Sciatic nerve (tissue), 2 donors: ENCODE measurements around the gene STK25. TPM values are rescaled to one million over a fixed set of nuclear protein-coding genes. Genes with fewer than 3 reads are reported as not detected.
"Not testable (repeated sequence)": the region's sequence is repeated elsewhere in the genome, so short reads cannot be mapped to it uniquely, and the experiment has no call there.

Source experiments
- ATAC-seq: fragments of 200-7000 bp; cut with Tn5 transposase; one replicate; pipeline ENCODE4 v1.9.1; 2020; ENCODE audit warnings: mild to moderate bottlenecking, moderate library complexity
- DNase-seq: peaks from one replicate; pipeline ENCODE4 v3.0.0-alpha.2; 2020; ENCODE audit warnings: low spot score
- intact Hi-C: fragments of 100-400 bp; cut with DNase I; formaldehyde crosslinking; loops from one replicate; pipeline ENCODE4 v1.14.2; 2022
- total RNA-seq: library from RNA; stranded (reverse); fragmentation: NEBNext Ultra II Directional; extraction: Animal tissue kit (Norgen Biotek cat#: 25700); gene quantifications from one replicate; pipeline ENCODE4 v1.2.1, GENCODE V29; 2021
- donor health status: DM: no; HTN: no; CAD: no.
- donor health status: DM: no; HTN: no; CAD: no.

The STK25 gene
- total RNA-seq, 1 donor from 2014 or later, result 125 TPM

DNA sequence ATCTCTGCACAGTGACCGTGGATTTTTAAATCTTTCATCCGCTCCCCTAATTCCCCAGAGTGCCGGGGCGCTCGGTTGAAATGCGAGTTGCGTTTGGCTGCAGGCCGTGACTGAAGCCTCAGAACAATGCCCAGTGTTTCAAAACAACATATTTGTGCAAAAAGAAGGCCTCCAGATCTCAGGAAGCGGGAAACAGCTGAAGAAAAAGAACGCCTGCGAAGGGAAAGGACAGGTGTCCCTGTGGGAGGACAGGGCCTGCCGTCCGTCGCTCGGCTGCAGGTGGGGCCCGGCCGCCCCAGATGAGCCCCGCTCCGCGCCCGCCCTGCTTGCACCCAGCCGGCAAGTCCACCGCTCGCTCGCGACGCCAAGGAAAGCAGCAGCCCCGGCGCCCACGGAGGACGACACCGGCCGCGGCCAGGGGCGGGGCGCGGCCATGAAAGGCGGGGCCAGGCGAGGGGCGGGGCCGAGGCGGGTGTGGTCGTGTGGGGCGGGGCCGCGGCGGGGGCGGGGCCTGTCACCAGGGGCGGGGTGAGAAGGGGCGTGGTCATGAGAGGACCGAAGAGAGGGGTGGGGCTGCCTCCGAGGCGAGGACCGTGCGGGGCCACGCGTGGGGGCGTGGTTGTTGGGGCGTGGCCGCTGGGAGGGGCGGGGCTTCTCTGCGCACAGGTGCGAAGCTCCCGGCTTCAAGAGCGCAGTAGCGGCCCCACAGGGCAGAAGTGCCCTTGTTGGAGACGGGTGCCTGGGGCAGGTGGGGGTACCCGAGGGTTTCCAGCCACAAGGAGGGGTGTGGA lies 32.6 kb upstream of the STK25 start:
- intact Hi-C loops, result no loop called here
- DNase-seq (peak; percentile 78), ATAC-seq (peak; percentile 87)

DNA sequence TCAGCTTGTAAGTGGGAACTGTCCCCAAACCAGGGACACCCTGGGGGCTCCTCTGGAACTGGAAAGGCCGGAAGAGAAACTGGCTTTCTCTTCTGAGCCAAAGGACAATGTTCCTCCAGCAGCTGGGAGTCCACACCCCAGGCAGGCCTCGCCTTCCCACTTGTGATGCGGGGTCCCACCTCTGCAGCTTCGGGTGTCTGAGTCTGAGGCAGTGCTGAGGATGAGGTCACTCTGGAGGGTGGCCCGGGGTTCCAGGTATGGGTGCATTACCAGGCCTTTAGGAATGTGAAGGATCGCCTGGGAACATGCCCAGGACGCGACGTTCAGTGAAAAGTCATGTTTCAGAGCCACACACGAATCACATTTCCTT lies 32.0 kb upstream of the STK25 start:
- intact Hi-C loops, result no loop called here
- no peak for ATAC-seq

DNA sequence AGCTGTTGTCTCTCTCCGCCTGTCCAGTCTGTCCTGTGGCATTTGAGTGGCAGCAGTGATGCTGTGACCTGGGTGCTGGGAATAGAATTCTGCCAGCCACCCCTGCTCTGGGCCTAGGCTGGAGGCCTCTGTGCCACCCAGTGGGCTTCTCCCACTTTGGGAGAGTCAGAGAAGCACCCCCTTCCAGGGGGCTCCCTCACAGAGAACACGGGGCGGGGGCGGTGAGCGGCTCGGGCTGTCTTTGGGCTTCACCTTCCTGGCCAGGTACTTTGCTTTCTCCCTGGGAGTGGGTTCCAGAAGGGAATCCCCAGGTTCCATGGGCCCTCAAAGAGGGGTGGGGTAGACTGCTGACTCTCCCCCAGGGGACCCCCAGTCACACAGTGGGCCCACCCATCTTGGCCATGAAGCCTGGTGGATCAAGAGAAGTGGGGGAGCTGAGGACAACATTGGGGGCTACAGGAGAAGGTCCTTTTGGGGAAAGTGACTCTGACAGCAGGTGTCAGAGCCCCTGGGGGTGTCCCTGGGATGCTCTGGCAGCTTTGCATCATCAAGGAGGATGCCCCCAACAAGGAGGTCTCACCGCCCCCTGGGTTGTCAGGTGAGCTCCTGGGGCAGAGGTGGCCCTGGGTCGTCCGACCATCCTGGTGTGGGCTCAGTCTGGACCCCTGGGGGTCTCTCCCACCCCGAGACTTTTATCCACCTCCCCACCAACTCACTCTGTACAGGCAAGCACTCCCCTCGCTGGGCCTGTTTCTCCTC lies 31.4 kb upstream of the STK25 start:
- no peak for ATAC-seq
- intact Hi-C loops, result no loop called here

More for the DNA sequence above, 32.0 kb upstream of the STK25 start:
- DNase-seq, result no peak

DNA sequence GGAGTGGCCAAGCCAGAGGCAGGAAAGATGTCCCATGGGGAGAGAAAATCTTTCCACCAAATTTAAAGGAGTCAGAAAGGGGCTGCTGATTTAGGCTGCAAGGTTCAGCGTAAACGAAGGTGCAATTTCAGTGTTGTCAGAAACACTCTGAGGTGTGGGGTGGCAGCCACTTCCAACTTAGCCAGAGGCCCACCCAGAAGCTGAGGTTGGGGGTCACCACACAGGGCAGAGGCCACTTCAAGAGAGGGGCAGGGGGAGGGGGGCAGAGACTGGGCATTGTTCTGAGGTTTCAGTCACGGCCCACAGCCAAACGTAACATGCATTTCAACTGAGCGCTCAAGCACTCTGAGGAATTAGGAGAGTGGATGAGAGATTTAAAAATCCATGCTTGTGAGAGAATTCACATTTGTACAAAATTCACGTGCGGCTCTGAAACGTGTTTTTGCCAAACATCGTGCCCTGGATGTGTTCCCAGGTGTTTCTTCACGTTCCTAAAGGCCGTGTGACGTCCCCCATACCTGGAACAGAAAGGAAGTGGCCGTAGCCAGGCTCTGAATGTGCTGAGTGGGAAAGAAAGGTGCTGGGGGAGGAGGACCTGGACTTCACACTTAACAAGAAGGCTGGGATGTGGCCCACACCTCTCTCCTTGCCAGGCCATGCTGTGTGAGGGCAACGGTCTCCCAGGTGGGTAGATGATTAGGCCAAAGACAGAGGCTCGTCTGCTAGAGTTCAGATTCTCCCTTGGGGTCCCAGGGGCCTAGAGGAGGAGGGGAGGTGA lies 30.6 kb upstream of the STK25 start:
- DNase-seq (no peak), ATAC-seq (no peak)
- intact Hi-C loops, result no loop called here

More for the DNA sequence above, 31.4 kb upstream of the STK25 start:
- no peak for DNase-seq

DNA sequence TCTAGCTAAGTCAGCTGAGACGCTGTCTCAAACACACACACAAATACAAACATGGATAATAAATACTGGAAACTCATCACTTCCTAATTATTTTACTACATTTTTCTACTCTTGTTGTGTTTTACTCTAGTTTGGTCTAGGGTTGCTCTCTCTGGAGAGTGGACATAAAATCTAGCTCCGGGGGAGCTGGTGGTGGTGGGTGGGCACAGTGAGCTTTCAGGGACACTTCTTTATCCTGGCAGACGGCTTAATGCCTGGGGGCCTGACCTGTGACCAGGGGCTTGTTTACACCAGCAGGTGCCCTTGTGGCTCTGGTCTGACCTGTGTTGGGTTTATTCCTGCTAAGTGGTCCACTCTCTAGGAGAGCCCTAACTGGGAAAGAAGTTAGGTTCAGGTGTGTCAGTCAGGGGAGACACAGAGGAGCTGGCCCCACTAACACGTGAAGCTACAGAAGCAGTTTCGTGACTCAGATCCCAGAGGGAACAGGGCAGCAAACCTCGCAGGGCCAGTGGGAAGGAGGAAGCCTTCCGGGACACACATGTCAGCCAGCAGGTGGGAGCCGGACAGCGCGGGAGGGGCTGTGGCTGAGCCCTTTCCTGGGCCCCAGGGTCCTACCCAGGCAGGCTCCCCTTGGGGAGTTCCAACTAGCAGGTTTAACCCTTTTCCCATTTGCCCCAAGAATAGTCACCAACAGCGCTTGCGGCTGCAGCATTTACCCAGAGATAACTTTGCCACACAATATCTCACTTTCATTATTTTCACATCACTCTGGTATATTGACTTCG lies 27.7 kb upstream of the STK25 start:
- ATAC-seq (no peak), DNase-seq (no peak)
- intact Hi-C loops, result no loop called here

DNA sequence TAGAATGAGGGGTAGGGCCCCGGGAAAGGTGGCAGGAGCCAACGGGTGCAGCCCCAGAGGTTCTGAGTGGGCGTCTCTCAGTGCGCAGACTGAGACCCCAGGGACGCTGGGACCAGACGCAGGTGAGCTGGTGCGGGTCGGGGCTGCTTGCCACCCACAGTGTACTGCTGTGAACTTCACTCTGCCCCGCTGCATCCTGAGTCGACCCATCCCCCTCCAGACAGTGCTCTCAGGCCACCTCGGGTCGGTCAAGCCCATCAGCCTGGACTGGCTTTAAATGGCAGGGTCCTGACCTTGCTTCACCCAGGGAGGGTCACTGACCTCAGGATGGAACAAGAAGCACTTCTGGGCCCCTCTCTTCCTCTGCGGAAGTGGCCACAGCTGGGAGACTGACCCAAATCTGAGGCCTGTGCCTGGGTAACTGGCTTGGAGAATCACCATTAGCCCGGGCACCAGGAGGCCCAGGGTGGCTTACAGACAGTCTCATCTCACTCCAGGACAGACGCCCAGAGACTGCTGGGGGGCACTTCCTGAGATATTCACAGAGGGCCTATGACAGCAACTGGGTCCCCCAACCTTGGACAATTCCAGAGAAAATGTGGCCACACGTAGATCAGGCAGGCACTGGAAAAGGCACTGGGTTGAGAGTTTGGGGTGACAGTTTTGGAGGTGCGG lies 26.5 kb upstream of the STK25 start:
- DNase-seq, result no peak

DNA sequence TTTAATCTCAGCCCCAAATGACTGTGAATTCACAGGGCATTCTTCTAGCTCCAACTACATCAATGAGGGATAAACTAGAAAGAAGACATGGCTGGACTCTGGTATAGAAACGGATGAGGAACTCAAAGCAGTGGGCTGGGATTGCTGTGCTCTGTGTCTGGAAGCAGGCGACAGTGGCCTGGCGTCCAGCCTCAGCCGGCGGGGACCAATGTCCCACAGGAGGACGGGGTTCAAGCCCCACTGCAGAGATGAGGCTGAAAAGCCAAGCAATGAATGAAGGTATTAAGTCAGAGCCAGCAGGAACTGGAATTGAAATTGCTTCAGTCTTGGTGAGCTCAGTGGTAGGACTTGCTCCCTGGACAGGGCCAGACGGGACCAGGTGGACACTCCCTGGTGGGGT lies 25.9 kb upstream of the STK25 start:
- ATAC-seq (no peak), DNase-seq (no peak)
- intact Hi-C loops, result no loop called here

More for the DNA sequence above, 26.5 kb upstream of the STK25 start:
- intact Hi-C loops, result no loop called here
- no peak for ATAC-seq

DNA sequence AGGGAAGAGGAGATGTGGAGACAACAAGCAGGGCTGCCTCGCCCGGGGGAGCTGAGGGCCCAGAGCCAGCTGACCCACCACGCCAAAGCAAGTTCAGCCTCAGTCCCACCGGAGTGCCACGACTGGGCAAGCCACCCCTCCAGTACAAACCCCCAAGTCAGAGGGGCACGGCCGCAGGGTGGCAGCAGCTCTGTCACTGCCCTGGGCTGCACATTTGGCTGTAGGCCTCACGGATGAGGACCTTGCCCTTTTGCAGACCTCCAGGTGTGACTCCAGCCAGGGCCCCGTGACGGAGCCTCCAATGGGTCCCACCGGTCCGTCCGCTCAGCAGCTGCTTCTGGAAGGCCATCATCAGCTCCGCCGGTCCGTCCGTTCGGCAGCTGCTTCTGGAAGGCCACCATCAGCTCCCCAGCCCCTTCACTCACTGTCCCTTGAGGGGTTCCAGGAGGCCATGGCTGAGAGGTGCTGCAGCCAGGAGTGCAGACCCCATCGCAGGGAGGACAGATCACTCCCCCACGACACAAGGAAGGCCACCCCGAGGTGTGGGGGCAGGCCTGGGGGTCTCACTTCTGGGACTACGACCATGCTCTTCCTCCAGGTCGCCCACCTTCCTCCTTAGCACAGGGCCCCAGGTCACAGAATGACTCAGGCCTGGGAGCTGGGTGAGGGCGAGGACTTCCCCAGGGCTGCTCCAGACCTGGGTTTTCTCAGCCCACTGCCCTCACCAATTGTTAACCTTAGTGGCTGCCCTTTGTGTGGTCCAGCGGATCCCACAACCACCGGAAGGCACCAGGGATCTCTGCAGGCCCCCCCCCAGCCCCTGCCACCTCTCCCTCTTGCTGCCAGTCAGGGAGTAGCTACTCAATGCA lies 24.6 kb upstream of the STK25 start:
- DNase-seq, result no peak
- ATAC-seq, result no peak

DNA sequence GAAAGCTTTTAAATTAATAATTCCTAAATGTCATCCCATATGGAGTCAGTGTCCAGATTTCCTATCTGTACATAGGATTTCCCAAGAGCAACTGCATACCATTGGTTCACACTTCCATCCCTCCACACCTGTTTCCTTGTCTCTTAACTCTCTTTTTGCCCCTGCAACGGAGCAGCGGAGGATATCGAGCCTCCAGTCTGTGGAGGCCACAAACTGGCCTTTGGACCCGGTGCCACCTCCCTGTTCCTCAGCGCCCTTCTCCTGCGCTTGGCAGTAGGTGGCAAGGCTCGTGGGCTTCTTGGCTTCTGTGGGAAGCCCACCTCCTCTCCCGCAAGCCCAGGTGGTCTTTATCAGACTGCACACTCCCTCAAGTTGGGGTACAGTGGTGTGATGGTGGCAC lies 23.8 kb upstream of the STK25 start:
- ATAC-seq (no peak), DNase-seq (no peak)
- intact Hi-C loops, result no loop called here

More for the DNA sequence above, 24.6 kb upstream of the STK25 start:
- intact Hi-C loops, result no loop called here

DNA sequence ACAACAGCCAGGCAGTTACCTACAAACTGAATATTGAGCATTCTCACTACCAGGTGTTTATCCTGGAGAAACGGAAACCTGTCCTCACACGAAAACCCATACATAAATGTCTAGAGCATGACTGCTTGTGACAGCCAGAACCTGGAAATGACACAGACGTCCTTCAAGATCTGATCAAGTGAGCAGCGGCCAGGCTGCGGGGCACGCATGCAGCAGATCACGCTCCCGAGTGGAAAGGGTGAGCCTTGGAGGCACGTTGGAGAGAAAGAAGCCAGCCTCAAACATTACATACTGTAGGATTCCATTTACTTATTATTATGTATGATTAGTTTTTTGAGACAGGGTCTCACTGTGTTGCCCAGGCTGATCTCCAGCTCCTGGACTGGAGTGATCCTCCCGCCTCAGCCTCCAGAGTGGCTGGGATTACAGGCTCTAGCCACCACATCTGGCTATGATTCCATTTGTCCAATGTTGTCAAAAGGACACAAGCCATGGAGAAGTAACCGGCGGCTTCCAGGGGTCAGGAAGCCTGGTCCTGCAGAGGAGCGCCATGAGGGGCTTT lies 22.9 kb upstream of the STK25 start:
- ATAC-seq (no peak), DNase-seq (no peak)
- intact Hi-C loops, result no loop called here

DNA sequence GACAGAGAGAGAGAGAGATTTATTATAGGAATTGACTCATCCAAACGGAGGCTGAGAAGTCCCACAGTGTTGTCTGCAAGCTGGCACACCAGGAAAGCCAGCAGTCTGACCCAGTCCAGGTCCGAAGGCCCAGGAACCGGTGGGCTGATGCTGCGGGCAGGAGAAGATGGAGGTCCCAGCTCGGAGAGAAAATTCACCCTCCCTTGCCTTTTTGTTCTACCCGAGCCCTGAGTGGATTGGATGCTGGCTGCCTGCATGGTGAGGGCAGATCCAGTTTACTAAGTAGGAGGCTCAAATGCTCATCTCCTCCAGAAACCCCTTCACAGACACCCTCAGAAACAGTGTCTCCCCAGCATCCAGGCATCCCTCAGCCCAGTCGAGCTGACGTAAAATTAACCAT lies 22.2 kb upstream of the STK25 start:
- DNase-seq (no peak), ATAC-seq (no peak)
- intact Hi-C loops, result no loop called here

DNA sequence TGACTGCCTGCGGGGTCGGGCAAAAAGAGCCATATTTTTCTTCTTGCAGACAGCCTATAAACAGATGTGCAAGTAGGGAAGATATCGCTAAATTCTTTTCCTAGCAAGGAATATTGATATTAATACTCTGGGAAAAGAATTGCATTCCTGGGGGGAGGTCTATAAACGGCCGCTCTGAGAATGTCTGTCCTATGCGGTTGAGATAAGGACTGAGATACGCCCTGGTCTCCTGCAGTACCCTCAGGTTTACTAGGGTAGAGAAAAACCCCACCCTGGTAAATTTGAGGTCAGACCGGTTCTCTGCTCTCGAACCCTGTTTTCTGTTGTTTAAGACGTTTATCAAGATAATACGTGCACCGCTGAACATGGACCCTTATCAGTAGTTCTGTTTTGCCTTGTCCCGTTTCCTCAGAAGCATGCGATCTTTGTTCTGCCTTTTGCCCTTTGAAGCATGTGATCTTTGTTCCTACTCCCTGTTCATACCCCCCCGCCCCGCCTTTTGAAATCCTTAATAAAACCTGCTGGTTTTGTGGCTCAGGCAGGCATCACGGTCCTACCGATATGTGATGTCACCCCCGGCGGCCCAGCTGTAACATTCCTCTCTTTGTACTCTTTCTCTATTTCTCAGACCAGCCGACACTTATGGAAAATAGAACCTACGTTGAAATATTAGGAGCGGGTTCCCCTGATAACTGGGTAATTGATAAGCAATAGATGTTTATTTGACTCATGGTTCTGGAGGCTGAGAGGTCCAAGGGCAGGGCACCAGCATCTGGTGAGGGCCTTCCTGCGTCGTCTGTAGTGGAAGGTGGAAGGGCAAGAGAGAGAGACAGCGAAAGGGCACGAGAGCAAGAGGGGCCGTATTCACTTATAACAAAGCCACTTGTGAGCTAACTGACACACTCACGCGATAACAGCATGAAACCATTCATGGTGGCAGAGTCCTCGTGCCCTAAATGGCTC lies 17.7 kb upstream of the STK25 start:
- DNase-seq, ATAC-seq, intact Hi-C loops: not testable (repeated sequence)

DNA sequence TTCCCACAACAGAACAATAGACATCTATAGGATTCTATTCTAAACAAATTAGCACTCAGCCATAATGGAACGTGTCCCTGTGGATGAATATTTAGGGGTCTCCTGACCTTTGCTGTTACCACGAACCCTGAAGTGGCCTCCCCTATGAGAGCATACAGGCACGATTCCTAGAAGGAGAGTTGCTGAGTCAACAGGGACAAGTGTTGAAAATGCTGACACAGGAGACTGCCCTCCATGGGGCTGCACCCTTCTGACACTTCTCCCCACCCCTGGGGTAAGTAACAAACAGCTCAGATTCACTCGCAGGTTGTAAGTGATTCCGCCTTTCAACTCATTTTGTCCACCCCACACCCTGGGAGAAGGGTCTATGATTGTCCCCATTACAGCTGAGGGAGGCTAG lies 14.1 kb upstream of the STK25 start:
- ATAC-seq, result no peak
- intact Hi-C loops, result no loop called here
- DNase-seq, result no peak

DNA sequence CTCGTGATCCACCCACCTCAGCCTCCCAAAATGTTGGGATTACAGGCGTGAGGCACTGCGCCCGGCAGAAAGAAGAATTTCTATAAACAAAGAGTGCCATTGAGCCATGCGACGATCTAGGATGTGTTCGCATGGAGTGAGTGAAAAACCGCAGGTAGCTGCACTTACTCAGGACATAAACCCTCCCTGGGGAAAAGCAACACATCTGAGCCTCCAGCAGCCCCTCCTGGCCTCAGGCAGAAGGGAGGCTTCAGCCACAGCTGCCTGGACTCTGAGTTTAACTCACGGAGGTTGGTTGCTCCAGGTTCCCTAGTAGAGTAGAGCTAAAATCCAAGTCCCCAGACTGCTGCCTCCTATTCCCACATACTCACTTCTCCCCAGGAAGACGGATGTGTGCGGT lies 11.3 kb upstream of the STK25 start:
- DNase-seq (no peak), ATAC-seq (no peak)
- intact Hi-C loops, result no loop called here

DNA sequence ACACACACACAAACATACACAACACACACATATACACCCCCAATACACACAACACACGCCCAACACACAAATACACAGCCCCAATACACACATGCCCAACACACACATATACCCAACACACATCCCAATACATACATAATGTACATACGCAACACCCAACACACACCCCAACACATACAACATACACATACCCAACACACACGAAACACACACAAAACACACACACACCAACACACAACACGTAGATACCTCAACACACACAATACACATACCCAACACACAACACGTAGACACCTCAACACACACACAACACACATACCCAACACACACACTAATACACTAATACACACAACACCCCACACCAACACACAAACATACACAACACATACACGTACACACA lies 8.9 kb upstream of the STK25 start:
- no peak for DNase-seq
- no peak for ATAC-seq
- intact Hi-C loops, result no loop called here

DNA sequence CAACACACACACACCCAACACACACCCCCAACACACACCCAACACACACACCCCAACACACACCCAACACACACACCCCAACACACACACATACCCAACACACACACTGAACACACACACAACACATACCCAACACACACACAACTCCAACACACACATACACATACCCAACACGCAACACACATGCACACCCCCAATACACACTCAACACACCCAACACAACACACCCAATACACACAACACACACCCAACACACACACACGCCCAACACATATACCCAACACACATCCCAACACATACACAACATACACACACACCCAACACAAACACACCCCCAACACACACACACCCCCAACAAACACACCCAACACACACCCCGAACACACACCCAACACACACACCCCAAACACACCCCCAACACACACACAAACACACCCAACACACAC lies 8.2 kb upstream of the STK25 start:
- no peak for ATAC-seq
- intact Hi-C loops, result no loop called here
- no peak for DNase-seq
